Nucleus accumbens (tissue), 56 donors: ENCODE results near the gene TOPAZ1.
A peak's percentile ranks its signal among the peaks of the same experiment; 100 is the strongest.
"Not testable (repeated sequence)": the region's sequence is repeated elsewhere in the genome, so short reads cannot be mapped to it uniquely, and the experiment has no call there.

Experiments
- DNase-seq, 56 donors: peaks; one replicate each; lab custom pipeline; 2025; lab: John Stamatoyannopoulos, UW

TOPAZ1 gene

GRCh38 chr3:44326515-44326914 is 84.8 kb downstream of the TOPAZ1 start:
- DNase-seq = no peak

DNA sequence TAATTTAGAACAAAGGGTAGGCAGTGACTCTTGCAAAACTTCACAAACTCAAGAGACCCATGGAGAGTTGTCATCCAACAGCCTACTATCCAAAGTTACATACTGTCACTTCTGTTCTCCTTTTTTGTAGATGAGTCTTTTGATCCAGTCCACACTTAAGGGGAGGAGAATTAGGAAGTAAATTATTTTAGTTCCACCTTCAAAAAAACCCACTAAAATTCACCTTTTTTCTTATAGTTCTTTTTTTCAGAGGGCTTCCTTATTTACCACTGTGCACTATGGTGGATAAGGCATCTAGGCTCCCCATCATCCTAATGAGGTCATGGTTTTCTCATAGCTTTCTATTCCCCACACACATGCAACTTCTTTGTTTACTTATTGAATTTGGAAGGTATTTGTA is 88.3 kb downstream of the TOPAZ1 start:
- DNase-seq = no peak

DNA sequence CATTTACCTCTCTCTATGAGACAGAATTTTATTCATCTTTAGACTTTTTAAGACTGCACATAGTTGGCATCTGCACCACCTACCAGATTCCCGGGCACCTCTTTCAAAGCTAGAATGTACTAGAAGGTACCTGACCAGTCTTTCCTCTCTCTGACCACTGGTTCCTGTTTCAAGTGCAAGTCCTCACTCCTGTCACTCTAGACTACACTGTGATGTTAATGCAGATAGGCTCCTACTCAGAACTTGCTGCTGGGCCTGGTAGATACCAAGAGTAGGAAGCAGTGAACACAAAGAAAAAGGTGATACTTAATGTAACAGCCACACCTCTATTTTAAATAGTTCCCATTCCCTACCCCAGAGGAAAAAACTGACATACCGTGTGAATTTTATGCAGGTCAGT is 88.8 kb downstream of the TOPAZ1 start:
- DNase-seq = no peak

DNA sequence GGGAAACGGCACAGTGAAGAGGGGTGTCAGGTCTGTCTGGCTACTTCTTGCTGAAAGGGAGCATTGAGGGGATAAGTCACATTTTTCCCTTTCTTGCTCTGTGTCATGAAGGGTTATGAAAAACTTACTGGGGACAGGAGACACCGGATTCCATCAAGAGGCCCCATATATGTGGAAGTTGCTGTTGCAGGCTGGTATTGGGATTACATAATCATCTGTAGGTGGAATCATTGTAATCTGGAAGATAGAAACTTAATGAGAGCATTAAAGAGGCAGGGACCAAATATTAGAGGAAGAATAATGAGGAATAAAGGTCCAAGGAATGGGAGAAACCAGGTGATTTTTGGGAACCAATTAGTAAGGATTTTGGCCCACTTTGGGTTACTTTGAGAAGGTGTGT is 92.6 kb downstream of the TOPAZ1 start:
- no peak for DNase-seq

- no peak for DNase-seq
These were observed 95.6 kb downstream of the TOPAZ1 start for GRCh38 chr3:44337248-44337785.

DNA sequence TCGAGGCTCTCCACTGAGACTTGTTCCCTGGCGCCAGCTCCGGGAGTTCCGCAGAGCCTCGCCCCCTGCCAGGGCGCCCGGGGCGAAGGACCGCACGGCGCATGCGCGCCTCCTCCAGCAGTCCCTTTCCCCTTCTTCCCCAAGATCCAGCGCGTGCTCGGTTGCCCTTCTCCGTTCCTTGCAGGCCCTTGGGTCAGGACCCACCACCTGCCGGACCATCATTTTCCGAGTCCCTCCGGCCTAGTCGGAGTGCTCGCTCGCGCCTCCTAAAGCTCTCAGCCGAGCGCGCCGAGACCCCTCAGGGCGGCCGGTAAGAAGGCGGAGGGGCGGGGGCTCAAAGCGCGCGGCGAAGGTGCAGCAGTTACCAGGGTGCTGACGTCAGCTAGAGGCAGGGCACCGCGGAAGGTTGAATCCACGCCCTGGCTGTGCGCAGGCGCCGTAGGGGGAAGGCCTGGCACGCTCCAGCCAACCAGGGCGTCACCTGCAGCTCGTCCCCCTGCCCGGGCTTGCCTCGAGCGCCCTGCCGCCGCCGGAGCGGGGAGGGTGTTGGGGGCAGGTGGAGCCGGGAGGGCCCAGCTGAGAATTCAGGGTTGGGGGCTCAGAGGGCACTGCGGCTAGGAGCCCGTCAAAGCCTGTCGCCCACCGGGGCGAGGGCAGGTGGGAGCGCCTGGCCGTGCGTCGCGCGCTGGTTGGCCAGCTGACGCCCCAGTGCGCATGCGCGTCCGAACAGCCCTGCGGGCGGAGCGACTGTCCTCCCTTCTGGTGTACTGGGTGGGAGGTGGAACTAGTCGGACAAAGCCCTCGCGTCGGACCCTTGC is 96.5 kb downstream of the TOPAZ1 start, which contains the start of gene TCAIM:
TCAIM (plus strand) TSS at position 757 of the 818 bp plus-strand sequence. CDS start 16,017 bp downstream, outside the sequence.
- DNase-seq = peak; percentile 49 to 100 (median 93)

GRCh38 chr3:44338828-44339127 is 97.1 kb downstream of the TOPAZ1 start:
- no peak for DNase-seq

DNA sequence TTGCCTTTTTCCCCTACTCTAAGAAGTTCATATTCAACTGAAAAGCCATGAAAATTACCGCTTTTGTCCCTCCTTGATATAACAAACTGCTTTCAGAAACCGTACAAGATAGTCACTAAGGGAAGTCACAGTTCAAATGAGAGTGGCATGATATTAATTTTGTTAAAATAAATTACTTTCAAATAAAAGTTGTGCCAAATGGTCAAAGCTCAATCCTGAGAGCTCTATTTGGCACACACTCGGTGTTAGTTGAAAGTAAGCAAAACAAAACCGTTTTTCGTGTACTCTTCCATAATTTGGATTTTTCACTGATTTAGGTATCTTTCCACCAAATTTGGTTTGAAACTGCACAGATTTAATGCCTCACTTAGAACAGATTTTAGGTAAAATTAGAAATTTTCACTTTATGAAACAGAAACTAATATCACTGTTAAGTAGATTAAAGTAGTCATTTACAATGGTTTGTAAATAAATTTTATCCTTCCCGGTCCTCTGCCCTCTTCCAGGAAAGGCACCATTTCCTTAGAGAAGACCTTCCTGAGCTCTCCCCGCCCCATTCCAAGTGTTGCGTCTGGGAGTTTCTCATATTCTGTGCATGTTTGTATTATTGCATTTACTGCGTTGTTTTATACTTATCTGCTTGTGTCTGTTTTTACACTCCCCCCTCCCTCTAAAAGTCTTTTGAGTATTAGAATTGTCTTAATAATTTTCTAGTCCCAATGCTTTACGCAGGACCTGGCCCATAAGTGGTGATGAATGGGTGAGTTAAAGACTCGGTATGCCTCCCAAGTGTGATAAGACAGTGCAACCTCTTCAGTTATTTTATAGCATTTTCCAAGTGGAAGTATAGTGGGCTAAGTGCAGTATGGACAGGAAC is 97.7 kb downstream of the TOPAZ1 start:
- DNase-seq = no peak

DNA sequence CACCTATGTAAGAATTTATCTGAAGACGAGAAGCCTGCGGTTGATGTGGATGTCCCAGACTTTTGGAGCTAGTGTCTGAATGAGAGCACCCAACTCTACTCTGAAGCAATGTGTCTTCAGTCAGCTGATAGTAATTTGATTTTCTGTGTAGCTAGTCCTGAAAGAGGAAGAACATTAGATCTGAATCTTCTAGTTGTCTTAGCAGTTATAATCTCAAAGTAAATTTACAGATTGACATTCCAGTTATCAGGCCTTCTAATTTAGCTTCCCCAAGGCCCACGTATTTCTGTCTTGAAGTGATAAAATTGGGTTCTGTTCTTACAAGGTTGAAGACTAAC is 98.3 kb downstream of the TOPAZ1 start:
- DNase-seq = no peak

GRCh38 chr3:44342176-44342790 is 100.6 kb downstream of the TOPAZ1 start:
- no peak for DNase-seq

- DNase-seq = no peak
These were observed 101.7 kb downstream of the TOPAZ1 start for GRCh38 chr3:44343421-44343820.

- DNase-seq = not testable (repeated sequence)
These were observed 104.9 kb downstream of the TOPAZ1 start for GRCh38 chr3:44346590-44346989.

DNA sequence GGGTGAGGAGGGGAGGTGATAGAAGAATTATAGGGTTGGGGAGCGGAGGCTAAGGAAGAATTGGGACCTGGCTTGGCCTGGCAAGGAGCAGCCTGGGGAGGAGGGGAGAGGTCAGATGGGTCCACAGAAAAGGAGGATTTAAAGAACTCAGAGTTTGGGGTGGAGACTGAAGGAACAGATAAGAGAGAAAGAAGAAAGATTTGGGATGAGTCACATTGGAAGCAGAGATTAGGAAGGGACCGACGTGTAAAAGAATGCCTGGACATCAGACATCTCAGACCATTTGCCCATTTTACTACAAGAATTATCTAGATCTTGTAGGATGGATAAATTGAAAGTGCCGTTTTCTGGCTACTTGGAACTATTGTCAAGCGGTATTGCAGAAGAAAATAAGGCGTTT is 107.3 kb downstream of the TOPAZ1 start:
- no peak for DNase-seq

DNA sequence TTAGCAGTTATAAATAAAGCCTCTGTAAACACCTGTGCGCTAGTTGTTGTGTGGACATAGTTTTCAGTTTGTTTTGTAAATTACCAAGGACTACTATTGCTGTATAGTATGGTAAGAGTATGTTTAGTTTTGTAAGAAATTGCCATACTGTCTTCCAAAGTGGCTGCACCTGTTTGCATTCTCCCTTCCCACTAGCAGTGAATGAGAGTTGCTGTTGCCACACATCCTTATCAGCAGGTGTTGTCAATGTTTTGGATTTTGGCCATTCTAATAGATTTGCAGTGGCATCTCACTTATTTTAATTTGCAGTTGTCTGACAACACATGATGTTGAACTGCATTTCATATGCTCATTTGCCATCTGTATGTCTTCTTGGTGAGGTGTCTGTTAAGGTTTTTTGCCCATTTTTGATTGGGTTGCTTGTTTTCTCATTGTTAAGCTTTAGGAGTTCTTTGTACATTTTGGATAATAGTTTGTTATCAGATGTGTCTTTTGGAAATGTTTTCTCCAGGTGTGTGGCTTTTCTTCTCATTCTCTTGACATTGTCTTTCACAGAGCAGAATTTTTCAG is 111.8 kb downstream of the TOPAZ1 start:
- DNase-seq = no peak

GRCh38 chr3:44355362-44356033 is 113.8 kb downstream of the TOPAZ1 start:
- peak in 7 of 56 donors; percentile 2 to 29 (median 13) for DNase-seq

DNA sequence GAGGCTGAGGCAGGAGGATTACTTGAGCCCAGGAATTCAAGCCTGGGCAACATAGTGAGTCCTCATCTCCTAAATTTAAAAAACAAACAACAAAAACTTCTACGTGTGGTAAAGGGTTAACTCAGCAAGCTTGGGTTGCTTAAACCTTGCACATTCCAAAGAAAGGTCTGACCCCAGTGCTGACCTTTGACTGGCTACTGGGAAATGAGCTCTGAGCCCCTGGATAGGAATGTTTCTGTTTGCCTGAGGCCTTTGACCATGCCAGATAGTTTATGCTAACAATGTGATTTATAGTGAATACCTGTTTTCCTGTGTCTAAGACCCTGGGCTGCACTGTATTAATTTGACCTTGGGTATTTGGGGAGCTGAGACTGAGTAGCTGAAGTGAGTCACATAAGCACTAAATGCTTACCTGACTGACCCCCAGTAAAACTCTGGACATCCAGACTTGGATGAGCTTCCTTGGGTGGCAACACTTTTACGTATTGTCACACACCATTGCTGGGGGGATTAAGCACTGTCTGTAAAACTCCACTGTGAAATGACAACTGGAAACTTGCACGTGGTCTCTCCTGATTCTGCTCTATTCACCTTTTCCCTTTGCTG is 117.6 kb downstream of the TOPAZ1 start:
- no peak for DNase-seq

- no peak for DNase-seq
These were observed 121.9 kb downstream of the TOPAZ1 start for GRCh38 chr3:44363591-44363990.

DNA sequence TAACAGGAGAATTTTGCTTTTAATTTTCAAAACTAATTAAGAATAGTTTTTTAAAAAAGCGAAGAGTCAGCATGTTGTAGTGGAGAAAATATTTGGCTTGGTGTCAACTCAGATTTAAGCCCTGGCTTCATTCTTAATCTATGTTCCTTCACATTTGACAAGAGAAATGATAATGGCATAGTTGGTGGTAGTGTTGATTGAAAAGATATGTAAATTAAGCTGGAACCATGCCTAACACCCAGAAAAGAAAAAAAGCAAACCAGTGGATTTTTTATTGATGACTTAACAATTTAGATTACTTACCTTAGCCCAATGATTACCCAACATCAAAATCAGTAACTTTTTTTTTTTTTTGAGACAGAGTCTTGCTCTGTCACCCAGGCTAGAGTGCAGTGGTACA is 124.3 kb downstream of the TOPAZ1 start:
- no peak for DNase-seq

- no peak for DNase-seq
These were observed 133.8 kb downstream of the TOPAZ1 start for GRCh38 chr3:44375450-44375849.
